ENCODE results near the gene TMEM35B.
"Not testable (repeated sequence)": the region's sequence is repeated elsewhere in the genome, so short reads cannot be mapped to it uniquely, and the experiment has no call there.

Gene TMEM35B

GRCh38 chr1:34965597-34965996 is 19.6 kb downstream of the TMEM35B start:
- TF ChIP-seq CTCF (IDR thresholded peaks at IDR 0.05; ENCODE audit: low read depth, low read length) = no peak
- DNase-seq (ENCODE audit: extremely low read depth, low read depth) = no peak

- no peak for TF ChIP-seq CTCF (IDR thresholded peaks at IDR 0.05; ENCODE audit: low read depth, low read length)
- no peak for DNase-seq (ENCODE audit: extremely low read depth, low read depth)
Measured at GRCh38 chr1:34950428-34950827, 34.7 kb downstream of the TMEM35B start.

GRCh38 chr1:34948739-34949138 is 36.4 kb downstream of the TMEM35B start:
- not testable (repeated sequence) for DNase-seq (ENCODE audit: extremely low read depth, low read depth)

- not testable (repeated sequence) for DNase-seq (ENCODE audit: extremely low read depth, low read depth)
Measured at GRCh38 chr1:34947641-34948314, 37.4 kb downstream of the TMEM35B start.

- DNase-seq (ENCODE audit: extremely low read depth, low read depth) = no peak
- TF ChIP-seq CTCF (IDR thresholded peaks at IDR 0.05; ENCODE audit: low read depth, low read length) = no peak
Measured at GRCh38 chr1:34946211-34946610, 38.9 kb downstream of the TMEM35B start.

- DNase-seq (ENCODE audit: extremely low read depth, low read depth) = not testable (repeated sequence)
Measured at GRCh38 chr1:34941798-34942197, 43.3 kb downstream of the TMEM35B start.

Measured in AG09319 (cell line).